ENCODE results near the gene ANAPC2.

ANAPC2 gene

DNA sequence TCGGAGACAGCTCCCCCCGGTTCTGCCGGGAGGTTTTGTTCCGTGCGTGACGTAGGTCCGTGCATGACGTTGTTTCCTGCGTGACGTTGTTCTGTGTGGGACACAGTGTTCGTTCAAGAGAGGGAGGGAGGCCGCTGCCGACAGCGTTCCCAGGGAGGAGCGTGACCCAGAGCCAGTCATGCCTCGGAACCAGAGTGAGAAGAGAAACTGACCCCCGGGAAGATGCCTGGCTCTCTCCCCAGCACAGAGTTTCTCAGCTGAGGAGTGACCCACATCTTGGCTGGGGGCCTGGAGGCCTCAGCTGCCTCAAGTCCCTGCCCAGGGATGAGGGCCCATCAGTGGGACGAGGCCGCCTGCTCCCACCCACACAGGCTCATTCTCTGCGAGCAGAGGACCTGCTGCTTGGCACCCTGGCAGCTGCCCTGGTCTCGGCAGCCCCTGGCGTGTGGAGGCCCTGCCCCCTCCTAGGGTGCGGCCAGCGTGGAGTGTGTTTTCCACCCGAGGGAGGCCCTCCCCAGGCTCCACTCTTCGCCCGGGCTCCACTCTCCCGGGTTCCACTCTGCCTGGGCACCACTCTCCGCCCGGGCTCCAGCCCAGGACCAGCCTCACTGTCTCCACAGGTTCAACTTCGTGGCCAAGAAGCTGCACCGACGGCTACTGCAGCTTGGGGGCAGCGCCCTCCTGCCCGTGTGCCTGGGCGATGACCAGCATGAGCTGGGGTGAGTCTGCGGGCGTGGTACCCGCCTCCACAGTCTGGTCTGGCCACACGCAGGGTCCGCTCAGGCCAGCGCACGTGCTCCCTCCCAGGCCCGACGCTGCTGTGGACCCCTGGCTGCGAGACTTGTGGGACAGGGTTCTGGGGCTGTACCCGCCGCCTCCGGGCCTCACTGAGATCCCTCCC, 25.1 kb upstream of the ANAPC2 start:
- DNase-seq, result no peak

DNA sequence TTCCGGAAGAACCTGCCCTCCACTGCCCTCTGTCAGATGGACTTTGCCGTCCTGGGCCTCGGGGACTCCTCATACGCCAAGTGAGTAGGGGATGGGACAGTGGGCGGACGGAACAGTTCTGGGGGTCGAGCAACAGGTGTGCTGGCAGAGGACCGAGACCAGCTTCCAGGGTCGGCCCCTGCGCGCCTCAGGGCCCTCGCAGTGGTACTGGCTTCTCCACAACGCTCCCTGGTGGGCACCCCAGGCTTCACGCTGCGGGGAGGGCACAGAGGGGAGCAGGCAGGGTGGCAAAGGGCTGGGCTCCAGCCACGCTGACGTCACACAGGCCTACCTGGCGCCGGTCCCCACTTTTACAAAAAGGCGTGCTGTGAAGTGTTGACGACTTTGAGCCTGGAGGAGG, 24.2 kb upstream of the ANAPC2 start:
- no peak for DNase-seq

DNA sequence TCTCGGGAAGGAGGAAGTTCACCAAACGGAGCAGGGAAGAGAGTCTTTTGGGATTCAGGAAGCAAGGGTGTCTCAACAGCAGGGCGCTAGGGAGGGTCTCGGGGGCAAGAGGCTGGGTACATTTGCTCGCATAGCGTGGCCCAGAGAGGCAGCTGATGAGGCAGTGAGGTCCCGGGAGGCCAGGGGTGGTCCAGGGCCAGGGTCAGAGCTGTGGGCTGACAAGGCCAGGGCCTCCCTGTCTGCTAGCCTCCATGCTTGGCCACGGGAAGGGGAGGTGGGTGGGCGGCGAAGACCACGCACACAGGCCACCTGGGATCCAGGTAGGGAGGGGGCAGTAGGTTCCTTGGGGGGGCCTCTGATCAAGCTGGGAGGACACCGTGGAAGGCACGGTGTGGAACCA, 23.2 kb upstream of the ANAPC2 start:
- DNase-seq, result no peak

DNA sequence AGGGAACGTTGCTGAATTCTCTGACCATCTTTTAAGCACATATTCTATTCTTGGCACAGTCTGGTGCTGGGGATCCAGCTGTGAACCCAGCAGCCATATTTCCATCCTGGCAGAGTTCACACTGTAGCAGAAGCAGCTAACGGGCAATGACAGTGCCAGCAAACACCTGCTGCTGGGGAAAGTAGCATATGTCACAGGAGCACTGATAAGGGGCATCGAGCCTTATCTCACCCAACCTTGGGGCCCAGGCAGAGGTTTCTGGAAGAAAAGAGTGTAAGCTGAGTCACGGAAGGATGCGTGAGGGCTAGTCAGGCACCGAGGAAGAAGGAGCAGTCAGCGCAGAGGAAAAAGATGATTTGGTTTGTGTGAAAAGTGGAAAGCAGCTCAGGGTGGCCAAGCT, 18.2 kb upstream of the ANAPC2 start:
- no peak for DNase-seq

DNA sequence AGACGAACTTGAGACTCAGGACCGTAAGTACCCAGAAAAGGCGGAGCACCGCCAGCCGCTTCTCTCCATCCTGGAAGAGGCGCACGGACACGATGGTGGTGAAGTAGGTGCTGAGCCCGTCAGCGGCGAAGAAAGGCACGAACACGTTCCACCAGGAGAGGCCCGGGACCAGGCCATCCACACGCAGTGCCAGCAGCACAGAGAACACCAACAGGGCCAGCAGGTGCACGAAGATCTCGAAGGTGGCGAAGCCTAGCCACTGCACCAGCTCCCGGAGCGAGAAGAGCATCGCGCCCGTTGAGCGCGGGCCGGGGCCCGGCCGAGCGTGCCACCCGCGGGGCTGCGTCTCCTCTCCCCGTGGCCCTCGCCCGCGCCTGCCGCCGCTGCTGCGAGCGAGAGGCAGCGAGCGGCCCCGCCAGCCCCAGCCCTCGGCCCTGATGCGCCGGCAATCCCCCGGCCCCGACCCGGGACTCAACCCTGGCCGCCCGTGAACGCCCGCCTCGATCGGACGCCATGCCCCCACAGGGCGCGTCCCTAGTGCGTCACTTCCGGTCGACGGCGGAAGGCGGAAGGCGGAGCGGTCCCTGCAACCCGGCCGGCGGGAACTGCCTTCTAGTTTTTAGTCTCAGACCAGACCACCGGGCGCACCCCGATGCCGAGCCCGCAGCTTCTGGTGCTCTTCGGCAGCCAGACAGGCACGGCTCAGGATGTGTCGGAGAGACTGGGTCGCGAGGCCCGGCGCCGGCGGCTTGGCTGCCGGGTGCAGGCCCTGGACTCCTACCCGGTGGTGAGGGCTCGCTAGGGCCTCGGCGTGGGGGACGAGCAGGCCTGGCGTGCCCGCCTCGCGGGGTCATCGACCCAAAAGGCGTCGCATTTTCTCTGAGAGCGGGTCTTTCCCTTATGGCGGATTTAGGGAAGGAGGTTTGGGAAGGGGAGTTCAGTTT, 17.0 kb upstream of the ANAPC2 start, which contains the start of the genes NDOR1 and TMEM203:
TSS of gene NDOR1 (plus strand) at position 575 of the 944 bp plus-strand sequence. CDS start at position 653, 78 bp downstream.
TSS of gene TMEM203 (minus strand) at position 523 of the 944 bp plus-strand sequence. CDS start at position 289, 234 bp downstream.
- DNase-seq, result peak; percentile 47

DNA sequence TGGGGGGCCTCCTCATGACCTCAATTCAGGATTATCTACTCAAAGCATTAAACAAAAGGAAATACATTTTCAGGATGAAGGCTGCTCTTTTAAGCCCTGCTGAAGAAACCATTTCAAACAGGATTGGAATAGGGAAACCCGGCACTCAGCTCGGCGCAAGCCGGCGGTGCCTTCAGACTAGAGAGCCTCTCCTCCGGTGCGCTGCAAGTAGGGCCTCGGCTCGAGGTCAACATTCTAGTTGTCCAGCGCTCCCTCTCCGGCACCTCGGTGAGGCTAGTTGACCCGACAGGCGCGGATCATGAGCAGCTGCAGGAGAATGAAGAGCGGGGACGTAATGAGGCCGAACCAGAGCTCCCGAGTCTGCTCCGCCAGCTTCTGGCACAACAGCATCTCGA, 16.4 kb upstream of the ANAPC2 start:
- no peak for DNase-seq

DNA sequence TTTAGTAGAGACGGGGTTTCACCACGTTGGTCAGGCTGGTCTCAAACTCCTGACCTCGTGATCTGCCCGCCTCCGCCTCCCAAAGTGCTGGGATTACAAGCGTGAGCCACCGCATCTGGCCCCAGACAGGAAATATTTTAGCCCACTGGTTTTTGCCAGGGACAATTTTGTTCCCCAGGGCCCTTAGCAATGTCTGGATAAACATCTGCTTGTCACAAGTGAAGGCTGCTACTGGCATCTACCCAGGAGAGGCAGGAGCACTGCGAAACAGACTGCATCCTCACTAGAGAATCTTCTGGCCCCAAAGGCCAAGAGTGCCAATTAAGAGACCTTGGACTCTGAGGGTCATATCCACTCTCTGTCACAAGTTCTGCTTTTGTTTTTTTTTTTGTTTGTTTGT, 14.6 kb upstream of the ANAPC2 start:
- DNase-seq, result no peak

DNA sequence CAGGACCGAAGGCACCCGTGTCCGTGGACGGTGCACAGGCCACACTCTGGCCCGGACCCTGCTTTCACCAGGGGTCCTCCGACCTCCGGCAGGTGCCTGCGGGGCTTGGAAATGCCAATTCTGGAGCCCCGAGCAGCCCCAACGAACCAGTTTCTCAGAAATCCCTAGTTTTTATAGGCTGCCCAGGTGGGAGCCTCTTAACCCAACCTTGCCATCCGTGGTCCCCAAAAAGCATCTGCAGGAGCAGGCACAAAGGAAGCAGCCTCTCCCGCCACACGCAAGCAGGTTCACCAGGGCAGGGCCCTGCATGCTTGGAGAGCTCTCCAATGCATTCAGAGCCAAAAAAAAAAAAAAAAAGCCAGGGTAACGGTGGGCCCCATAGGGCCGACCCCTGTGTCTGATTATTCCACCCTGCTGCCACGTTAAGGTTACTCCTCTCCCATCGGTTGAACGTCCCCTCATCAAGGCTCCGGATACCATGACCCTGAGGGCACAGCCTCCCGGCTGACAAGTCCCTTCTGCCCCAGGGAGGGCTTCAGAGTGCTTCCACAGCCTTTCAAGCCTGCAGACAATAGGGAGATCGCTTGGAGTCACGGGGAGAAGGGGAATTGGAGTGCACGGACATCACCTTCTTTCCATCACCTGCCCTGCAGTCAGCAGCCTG, 13.0 kb upstream of the ANAPC2 start:
- DNase-seq, result no peak

DNA sequence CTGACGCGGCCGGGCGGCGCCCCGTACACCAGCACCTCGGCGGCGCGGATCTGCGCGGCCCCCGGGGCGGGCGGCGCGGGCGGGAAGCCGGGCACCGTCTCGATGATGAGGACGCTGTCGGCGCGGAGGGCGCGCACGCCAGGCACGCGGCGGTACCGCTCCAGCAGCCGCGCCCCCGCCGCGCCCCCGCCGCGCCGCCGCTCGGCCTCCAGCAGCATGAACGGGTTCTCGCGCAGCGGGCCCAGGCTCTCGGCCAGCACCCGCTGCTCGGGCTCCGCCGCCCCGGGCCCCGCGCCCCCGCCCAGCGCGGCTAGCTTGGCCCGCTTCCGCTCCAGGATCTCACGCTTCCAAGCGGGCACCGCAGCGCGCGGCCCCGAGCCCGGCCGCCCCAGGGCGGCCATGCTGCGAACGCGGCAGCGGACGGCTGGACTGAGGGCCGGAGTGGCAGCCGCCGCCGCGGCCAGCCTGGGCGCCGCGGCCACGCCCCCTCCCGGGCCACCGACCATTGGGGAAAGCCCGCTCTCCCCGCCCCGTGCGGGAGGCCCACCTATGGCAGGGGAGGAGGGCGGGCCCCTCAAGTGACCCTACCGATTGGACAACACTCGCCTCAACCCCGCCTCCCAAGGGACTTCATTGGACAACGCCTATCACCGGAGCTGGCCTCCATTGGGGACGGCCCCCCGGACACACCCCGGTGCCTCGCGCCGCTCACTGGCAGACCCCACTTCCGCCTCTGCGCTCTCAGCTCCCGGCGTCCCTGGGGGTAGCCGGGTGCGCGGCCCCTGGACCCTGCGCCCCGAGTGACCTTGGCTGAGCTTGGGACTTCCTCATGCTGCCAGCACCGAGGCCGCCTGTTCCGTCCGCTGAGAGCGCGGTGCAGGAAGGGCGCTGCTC, 12.2 kb upstream of the ANAPC2 start, which contains the start of gene TPRN:
TSS of gene TPRN (minus strand) at position 431 of the 894 bp plus-strand sequence. CDS start at position 401, 30 bp downstream.
- DNase-seq, result peak; percentile 96

DNA sequence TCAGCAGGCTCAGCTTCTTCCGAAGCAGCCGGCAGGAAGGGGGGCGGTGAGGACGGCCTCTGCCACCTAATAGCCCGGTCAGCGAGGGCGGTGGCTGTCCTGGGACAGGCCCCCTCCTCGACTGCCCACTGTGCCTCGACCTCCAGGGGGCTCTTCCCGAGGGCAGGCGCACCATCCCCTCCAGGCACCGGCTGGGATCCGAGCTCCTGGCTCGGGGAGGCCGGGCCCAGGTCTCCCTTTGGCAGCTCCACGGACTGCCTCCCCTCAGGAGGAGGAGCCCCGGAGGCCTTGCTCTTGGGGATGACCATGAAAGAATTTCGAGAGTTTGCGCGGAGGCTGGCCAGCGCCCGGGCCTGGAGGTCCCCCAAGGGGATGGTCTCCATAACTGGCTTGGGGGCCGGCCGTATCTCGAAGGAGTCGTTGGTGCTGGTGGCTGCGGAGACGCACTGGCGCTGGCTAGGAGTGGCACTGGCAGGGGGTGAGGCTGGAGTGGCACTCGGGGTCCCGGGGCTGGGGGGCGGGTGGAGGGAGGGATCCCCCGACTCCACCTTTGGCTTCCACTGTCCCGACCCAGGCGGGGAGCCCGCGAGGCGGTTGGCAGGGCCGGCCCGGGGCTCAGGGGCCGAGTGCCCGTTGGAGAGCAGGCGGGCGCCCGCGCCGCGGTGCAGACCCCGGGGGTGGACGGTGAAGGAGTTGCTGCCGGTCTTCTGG, 11.2 kb upstream of the ANAPC2 start:
- no peak for DNase-seq

DNA sequence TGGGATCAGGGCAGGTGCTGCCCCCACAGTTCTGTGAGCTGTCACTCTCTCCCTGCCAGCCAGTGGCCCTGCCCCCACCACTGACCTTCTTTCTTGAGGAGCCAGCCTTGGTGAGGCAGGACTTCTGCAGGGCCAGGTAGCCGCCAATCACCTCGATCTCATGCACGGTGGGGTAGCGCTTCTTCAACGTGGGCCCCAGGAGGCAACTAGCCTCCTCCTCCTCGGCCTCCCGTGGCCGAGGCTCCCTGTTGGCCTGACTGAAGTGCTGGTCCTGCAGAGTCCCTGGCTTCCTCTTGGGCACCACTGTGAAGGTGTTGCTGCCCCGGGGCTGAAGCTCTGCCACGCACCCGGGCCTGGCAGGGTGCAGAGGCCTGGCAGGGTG, 10.5 kb upstream of the ANAPC2 start:
- no peak for DNase-seq

DNA sequence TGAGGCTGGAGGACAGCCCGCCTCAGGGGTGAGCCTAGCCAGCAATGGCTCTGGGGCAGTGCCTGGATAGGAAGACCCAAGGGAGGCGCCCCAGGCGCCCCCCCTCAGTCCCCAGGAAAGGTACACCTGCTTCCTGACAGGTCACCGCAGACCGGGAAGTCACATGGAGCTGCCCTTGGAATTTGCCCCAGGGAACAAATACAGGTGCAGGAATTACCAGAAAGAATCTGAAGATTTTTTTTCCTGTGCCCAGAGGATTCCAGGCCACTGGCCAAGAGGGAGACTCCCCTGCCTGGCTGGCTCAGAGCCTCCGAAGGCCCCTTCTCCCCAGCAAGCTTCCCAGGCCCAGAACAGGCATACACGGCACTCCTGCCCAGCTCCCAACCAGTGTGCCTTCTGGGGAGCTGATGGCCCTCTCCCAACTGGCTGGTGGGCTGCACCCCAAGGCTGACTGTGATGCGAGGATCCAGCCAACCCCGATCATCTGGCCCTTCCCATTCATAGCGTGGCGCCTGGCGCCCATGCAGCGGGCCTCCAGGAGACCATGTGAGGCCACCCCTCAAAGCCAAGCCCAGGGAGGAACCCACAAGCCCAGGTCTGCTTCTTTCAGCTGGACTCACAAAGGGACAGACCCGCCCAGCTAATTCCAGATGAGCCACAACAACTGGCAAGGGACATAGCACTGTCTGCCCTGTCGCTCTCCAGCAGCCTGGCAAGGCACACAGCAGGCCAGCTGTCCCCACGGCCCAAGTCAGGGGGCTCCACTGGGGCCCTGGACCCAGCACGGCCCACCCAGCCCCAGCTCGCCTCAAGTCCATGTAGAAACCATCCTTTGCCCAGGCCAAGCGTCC, 9.9 kb upstream of the ANAPC2 start:
- DNase-seq, result no peak

DNA sequence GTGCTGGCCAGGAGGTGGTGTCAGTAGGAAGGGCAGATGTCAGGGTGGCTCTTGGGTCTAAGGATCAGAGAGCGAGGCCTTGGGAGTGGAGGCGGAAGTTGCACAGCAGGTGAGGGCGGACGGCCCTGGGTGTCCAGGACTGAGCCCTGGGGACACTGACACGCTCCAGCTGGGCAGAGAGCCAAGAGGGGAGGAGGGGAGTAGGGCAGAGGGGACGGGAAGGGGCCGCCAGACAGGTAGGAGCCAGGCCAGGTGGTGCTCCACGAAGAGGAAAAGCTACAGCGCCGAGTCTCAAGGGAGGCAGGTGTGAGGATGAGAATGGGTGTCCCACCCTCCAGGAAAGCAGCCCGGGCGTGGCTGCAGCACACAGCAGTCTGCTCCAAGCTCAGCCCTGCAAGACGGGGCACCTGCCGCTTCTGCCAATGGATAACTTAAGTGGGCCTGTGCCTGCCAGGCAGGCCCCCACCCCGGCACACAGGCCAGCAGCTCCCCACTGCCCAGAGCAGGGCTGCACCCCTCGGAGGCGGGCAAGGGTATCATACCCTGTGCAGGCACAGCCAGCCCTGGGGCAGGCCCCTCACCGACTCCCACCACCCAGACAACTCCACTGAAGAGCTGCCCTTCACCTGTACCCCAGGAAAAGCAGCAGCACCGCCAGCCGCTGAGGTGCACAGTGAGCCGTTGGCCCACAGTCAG, 7.3 kb upstream of the ANAPC2 start:
- no peak for DNase-seq

DNA sequence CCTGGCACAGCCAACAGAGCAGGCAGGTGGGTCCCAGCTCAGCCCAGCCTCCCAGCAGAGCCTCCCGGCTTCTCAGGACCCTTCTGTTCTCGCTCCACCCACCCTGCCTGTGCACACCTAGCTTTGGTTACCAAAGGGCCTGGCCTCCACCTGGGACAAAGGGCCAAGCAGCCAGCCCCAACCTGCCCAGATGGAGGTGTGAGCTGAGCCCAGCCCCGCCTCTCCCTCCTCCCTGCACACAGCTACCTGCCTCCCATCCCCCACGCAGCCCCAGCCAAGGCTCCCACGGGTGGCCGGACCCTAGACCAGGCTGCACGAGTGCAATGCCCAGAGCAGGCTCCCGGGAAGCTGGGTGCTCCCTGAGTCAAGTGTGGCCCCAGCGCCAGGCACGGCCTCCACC, 6.5 kb upstream of the ANAPC2 start:
- no peak for DNase-seq

DNA sequence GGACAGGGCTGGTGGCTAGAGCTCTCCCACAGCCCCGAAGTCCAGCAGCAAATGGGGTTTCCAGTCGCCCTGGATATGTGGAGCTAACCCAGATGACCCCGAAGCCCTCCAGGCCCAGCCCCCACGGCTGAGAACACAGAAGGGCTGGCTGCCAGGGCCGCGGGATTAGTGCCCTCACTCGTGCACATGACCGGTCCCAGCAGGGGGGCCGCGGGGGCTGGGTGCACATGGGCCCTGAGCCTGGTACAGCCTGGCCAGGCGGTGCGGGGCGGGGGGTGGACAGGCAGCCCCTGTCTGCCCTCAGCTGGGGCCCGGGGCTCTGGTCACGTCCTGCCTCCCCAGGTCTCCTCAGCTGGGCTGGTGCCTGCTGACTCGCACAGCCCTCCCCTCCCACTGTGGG, 6.0 kb upstream of the ANAPC2 start:
- no peak for DNase-seq

DNA sequence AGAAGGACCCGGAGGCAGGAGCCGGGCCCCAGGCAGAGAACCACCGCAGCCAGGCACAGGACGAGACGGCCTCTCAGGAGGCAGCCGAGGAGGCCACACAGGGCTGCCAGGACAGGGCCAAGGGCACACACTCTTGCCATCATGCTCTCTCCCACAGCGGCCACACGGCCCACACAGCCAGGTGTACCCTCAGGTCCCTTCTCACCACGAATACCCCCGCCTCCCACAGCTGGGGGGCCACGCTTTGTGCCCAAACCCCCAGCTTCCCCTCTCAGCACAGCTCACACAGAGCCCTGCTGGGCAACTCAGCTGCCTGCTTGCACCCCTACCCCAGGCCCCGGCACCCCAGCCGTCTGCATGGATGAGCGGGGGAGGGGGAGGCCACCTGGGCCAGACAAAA, 5.4 kb upstream of the ANAPC2 start:
- DNase-seq, result no peak

DNA sequence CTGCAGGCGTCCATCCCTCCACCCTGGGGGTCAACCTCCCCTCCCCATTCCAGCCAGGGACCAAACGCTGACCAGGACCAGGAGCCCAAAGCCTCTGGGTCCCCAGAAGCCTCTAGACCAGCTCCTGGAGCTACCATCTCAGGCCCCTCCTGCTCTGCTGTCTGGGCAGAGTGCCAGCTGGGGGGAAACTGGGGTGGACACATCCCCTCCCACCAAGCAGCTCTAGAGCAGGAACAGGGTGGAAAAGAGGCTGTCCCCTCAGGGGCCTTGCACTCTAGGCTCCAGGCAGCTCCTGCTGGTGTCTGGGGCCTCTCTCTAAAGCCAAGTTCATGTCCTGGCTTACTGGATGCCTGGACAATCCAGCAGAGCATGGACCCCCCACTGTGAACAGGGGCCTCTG, 4.5 kb upstream of the ANAPC2 start:
- DNase-seq, result no peak

DNA sequence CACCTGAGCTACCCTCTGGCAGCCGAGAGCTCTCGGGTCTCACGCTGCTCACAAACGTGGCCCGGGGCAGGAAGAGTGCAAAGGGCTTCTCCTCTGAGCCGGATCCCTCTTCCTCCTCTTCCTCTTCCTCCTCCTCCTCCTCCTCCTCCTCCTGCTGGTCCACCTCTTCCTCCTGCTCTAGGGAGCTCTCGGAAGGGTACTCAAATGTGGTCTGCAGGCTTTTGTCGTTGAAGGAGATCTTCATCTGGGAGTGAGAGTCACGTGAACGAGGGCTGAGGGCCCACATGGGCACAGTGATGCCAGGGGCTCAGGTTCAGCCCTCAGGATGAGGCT, 4.1 kb upstream of the ANAPC2 start:
- no peak for DNase-seq

DNA sequence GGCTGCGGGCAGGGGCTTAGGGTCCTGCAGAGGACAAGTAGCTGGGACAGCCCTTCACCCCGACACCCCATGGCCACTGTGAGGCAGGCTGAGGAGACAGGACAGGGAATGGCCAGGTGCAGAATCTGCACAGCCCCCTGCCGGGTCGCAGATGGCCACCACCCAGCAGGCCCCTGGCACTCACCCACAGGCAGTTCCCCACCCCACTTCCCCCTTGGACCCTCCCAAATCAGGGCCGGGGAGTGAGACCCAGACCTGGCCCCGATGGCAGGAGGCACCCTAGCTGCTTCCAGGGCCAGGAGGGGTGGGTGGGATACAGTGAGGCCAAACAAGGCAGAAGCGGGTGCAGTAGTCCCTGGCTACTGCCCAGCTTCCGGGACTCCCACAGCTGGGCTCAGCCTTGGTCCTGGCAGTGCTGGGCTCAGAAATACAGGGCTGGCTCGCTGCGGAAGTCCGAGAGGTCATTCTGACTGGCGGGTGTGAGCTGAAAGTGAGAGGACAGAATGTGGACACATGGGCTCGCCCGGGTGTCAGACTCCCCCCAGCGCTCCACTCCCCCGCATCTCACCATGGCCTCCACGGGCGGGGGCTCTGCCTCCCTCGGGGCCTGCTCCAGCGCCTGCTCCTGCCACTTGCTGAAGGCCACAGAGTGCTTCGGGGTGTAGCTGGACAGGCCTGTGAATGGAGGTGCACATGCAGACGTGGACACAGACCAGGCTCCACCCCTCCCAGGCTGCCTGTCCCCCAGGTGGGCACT, 3.5 kb upstream of the ANAPC2 start:
- DNase-seq, result no peak

All from DMS 273 treated with DMSO at 0.1 percent for 48 hours (cell line).